ENCODE measurements around the gene STAT1. TPM values are rescaled to one million over a fixed set of nuclear protein-coding genes. Genes with fewer than 3 reads are reported as not detected.
A peak's percentile ranks its signal among the peaks of the same experiment; 100 is the strongest.

STAT1 gene
- total and polyA plus RNA-seq, 8 donors = 8.2 to 51.8 (median 24.4) TPM

- peaks cover 35 to 38% (median 38%) of the 10 kb centered on the region in 3 donors for H3K4me1 ChIP-seq
- intact Hi-C loops (cut with DNase I) = no loop called here
- FAIRE-seq (no peak), ATAC-seq (no peak), DNase-seq (no peak)
- no peak overlapping the region for H3K27ac ChIP-seq
- H3K36me3 ChIP-seq = no peaks in the 10 kb centered on the region
- no peaks in the 10 kb centered on the region for H3K9me3 ChIP-seq
- no peaks in the 10 kb centered on the region for H3K27me3 ChIP-seq
- no peak for TF ChIP-seq CTCF (IDR thresholded peaks at IDR 0.05)
- 98% methylated on average over 2 of the region's 2 CpGs for WGBS, 2 donors
- H3K4me3 ChIP-seq = no peak overlapping the region
Observed at GRCh38 chr2:190941571-190941970, 72.4 kb downstream of the STAT1 start.

- intact Hi-C loops (cut with DNase I) = no loop called here
- 11 to 13% methylated on average over 1 of the region's 1 CpG for WGBS, 2 donors
- H3K4me1 ChIP-seq = peaks cover 32 to 35% (median 33%) of the 10 kb centered on the region in 3 donors
- no peak for TF ChIP-seq CTCF (IDR thresholded peaks at IDR 0.05)
- ATAC-seq = peak; percentile 61 to 83 (median 72)
- H3K9me3 ChIP-seq = no peaks in the 10 kb centered on the region
- peak in 2 of 6 donors; percentile 25 to 43 for DNase-seq
- no peaks in the 10 kb centered on the region for H3K36me3 ChIP-seq
- peak; percentile 86 for FAIRE-seq
- no peaks in the 10 kb centered on the region for H3K27me3 ChIP-seq
- H3K27ac ChIP-seq = peak overlapping the region in 2 of 4 donors; percentile 16 to 20
- H3K4me3 ChIP-seq = no peak overlapping the region
Observed at GRCh38 chr2:190940454-190940853, 73.5 kb downstream of the STAT1 start.

- WGBS, 2 donors = 0 to 4% methylated on average over 1 of the region's 1 CpG
- peak; percentile 56 for FAIRE-seq
- no peak for DNase-seq
- H3K4me3 ChIP-seq = no peak overlapping the region
- peaks cover 32 to 38% (median 33%) of the 10 kb centered on the region in 3 donors for H3K4me1 ChIP-seq
- no peaks in the 10 kb centered on the region for H3K27me3 ChIP-seq
- intact Hi-C loops (cut with DNase I) = no loop called here
- TF ChIP-seq CTCF (IDR thresholded peaks at IDR 0.05) = no peak
- no peak for ATAC-seq
- no peak overlapping the region for H3K27ac ChIP-seq
- H3K36me3 ChIP-seq = no peaks in the 10 kb centered on the region
- H3K9me3 ChIP-seq = no peaks in the 10 kb centered on the region
Observed at GRCh38 chr2:190938771-190939335, 75.1 kb downstream of the STAT1 start.

- Histone ChIP-seq H3K4me3 (no peak overlapping the region), H3K4me1 (peaks cover 20 to 27% (median 26%) of the 10 kb centered on the region in 3 donors), H3K9me3 (no peaks in the 10 kb centered on the region), H3K36me3 (peaks cover 0 to 6% (median 2%) of the 10 kb centered on the region in 3 donors), H3K27me3 (no peaks in the 10 kb centered on the region), H3K27ac (no peak overlapping the region)
- intact Hi-C loops (cut with DNase I) = no loop called here
- no peak for ATAC-seq
- no peak for TF ChIP-seq CTCF (IDR thresholded peaks at IDR 0.05)
- peak; percentile 81 for FAIRE-seq
- DNase-seq = no peak
Observed at GRCh38 chr2:190935054-190935453, 78.9 kb downstream of the STAT1 start.

- Histone ChIP-seq H3K4me3 (no peak overlapping the region), H3K27ac (no peak overlapping the region), H3K9me3 (no peaks in the 10 kb centered on the region), H3K4me1 (peaks cover 4 to 12% (median 9%) of the 10 kb centered on the region in 3 donors), H3K27me3 (no peaks in the 10 kb centered on the region), H3K36me3 (peaks cover 0 to 15% (median 2%) of the 10 kb centered on the region in 3 donors)
- FAIRE-seq = no peak
- no peak for ATAC-seq
- no peak for TF ChIP-seq CTCF (IDR thresholded peaks at IDR 0.05)
- intact Hi-C loops (cut with DNase I) = no loop called here
- DNase-seq = no peak
Observed at GRCh38 chr2:190933361-190933760, 80.6 kb downstream of the STAT1 start.

Data from pancreas (tissue), 10 donors.